SK-N-SH (cell line): ENCODE results near the gene GDI2. TPM values are rescaled to one million over a fixed set of nuclear protein-coding genes. Genes with fewer than 3 reads are reported as not detected.

ENCODE experiments used
- CTCF ChIA-PET: fragments of 300-600, 350-600 bp; formaldehyde crosslinking; extraction: SDS; loops from one replicate; lab custom pipeline; 2021; lab: Yijun Ruan, JAX
- POLR2A ChIA-PET: fragments of 350-600 bp; sonication (Branson Sonifier 250); formaldehyde crosslinking; extraction: SDS; loops from one replicate; lab custom pipeline; 2020; ENCODE audit warnings: antibody characterized with exemption, inconsistent platforms; lab: Yijun Ruan, JAX
- DNase-seq: peaks from one replicate; pipeline ENCODE4 v3.0.0; 2012
- H2AFZ ChIP-seq: fragments of 200-600 bp; sonication (generic); 2 replicates; pipeline ENCODE4 v1.8.1; 2016; ENCODE audit warnings: antibody characterized with exemption, mild to moderate bottlenecking, low read depth
- H3F3A ChIP-seq: fragments of 200-600 bp; sonication (generic); replicated peaks from 2 replicates; pipeline ENCODE3; 2016; ENCODE audit warnings: antibody characterized with exemption, mild to moderate bottlenecking; ENCODE audit not compliant: insufficient read depth
- H3K27ac ChIP-seq, 2 experiments: fragments of 200-500 bp in 1 of 2; fragments of 200-600 bp in 1 of 2; sonication (Bioruptor generic) in 1 of 2; sonication (generic), shearing (Covaris generic) in 1 of 2; 2 replicates each; pipeline versions ENCODE4 v1.5.1 to v1.6.1; 2014 to 2016; ENCODE audit warnings: low read depth in 2 of 2, inconsistent platforms in 1 of 2, low read length in 1 of 2, mild to moderate bottlenecking in 1 of 2, mixed read lengths in 1 of 2
- H3K27me3 ChIP-seq: fragments of 200-600 bp; sonication (generic), shearing (Covaris generic); 2 replicates; pipeline ENCODE4 v1.6.1; 2016; ENCODE audit warnings: mixed run types; ENCODE audit not compliant: insufficient read depth
- H3K36me3 ChIP-seq, 2 experiments: fragments of 200-500 bp in 1 of 2; fragments of 200-600 bp in 1 of 2; sonication (Bioruptor generic) in 1 of 2; sonication (generic) in 1 of 2; replicated peaks in 1 of 2; 2 replicates each; pipeline versions ENCODE3 to v1.5.1; 2014 to 2016; ENCODE audit warnings: low read length in 1 of 2, mild to moderate bottlenecking in 1 of 2; ENCODE audit not compliant: insufficient read depth in 2 of 2, control insufficient read depth in 1 of 2
- H3K4me1 ChIP-seq, 2 experiments: fragments of 200-500 bp in 1 of 2; fragments of 200-600 bp in 1 of 2; sonication (Bioruptor generic) in 1 of 2; sonication (generic), shearing (Covaris generic) in 1 of 2; 2 replicates each; pipeline versions ENCODE4 v1.5.1 to v1.6.1; 2014 to 2016; ENCODE audit warnings: low read depth in 1 of 2, low read length in 1 of 2, mixed run types in 1 of 2; ENCODE audit not compliant: insufficient read depth in 2 of 2, control insufficient read depth in 1 of 2
- H3K4me2 ChIP-seq: fragments of 200-600 bp; sonication (generic), shearing (Covaris generic); 2 replicates; pipeline ENCODE4 v1.6.1; 2017; ENCODE audit warnings: mixed run types
- H3K4me3 ChIP-seq, 2 experiments: fragments of 200-500 bp in 1 of 2; fragments of 200-600 bp in 1 of 2; sonication (Bioruptor generic) in 1 of 2; sonication (generic), shearing (Covaris generic) in 1 of 2; 2 replicates each; pipeline versions ENCODE4 v1.5.1 to v1.8.1; 2014 to 2016; ENCODE audit warnings: low read depth in 2 of 2, inconsistent platforms in 1 of 2, low read length in 1 of 2, mild to moderate bottlenecking in 1 of 2, mixed read lengths in 1 of 2, moderate library complexity in 1 of 2
- H3K79me2 ChIP-seq: fragments of 200-600 bp; sonication (generic); 2 replicates; pipeline ENCODE4 v1.8.1; 2017; ENCODE audit warnings: mild to moderate bottlenecking; ENCODE audit not compliant: insufficient read depth
- H3K9ac ChIP-seq: fragments of 200-600 bp; sonication (generic); 2 replicates; pipeline ENCODE4 v1.6.1; 2017; ENCODE audit warnings: mixed run types
- H3K9me2 ChIP-seq: fragments of 200-600 bp; sonication (generic); 2 replicates; pipeline ENCODE4 v1.6.1; 2017; ENCODE audit warnings: mixed run types
- H3K9me3 ChIP-seq: fragments of 200-600 bp; sonication (generic); 2 replicates; pipeline ENCODE4 v1.6.1; 2017; ENCODE audit warnings: mixed run types, mild to moderate bottlenecking, moderate library complexity
- H4K20me1 ChIP-seq: fragments of 200-600 bp; sonication (generic); 2 replicates; pipeline ENCODE4 v1.6.1; 2017; ENCODE audit warnings: mild to moderate bottlenecking, mixed run types; ENCODE audit not compliant: insufficient read depth
- ELF1 ChIP-seq: IDR thresholded peaks from 2 replicates; pipeline ENCODE4 v1.4.0; 2012
- EP300 ChIP-seq, 2 experiments: IDR thresholded peaks; 2 replicates each; pipeline versions ENCODE4 v1.4.0 to v1.6.1; 2012; ENCODE audit warnings: borderline replicate concordance in 1 of 2, low read depth in 1 of 2, low read length in 1 of 2
- FOXJ3 ChIP-seq: sonication (generic); formaldehyde crosslinking; IDR thresholded peaks from 2 replicates; pipeline ENCODE4 v1.5.1; 2020; ENCODE audit warnings: mild to moderate bottlenecking, missing genetic modification reagents
- MEF2A ChIP-seq: IDR thresholded peaks from 2 replicates; pipeline ENCODE4 v1.4.0; 2012; ENCODE audit warnings: low read depth, borderline replicate concordance
- RAD21 ChIP-seq: IDR thresholded peaks from 2 replicates; pipeline ENCODE4 v1.6.1; 2012; ENCODE audit warnings: mild to moderate bottlenecking, low read length
- SIN3A ChIP-seq: IDR thresholded peaks from 2 replicates; pipeline ENCODE4 v1.6.1; 2012; ENCODE audit warnings: low read depth, mild to moderate bottlenecking, low read length, moderate library complexity, borderline replicate concordance
- SMC3 ChIP-seq: IDR thresholded peaks from 2 replicates; pipeline ENCODE4 v1.6.1; 2012; ENCODE audit warnings: low read depth, low read length, improper control_type of control experiment
- TEAD4 ChIP-seq: IDR thresholded peaks from 2 replicates; pipeline ENCODE4 v1.4.0; 2012; ENCODE audit warnings: mild to moderate bottlenecking, borderline replicate concordance; ENCODE audit not compliant: insufficient read depth
- WGBS: methylation state at CpG from one replicate; pipeline ENCODE4 v1.1.6; 2017; ENCODE audit warnings: low lambda C conversion rate; 5-methylcytosine and 5-hydroxymethylcytosine counted together
- polyA plus RNA-seq, 3 experiments: library from polyadenylated mRNA; depleted of rRNA; stranded (reverse); fragments of >200 nt; gene quantifications; 2 replicates each; pipeline ENCODE4 v1.2.3, GENCODE V29; 2012
- TF ChIP-seq, protein P1 (sequence below): fragments of 150-350 bp; IDR thresholded peaks from 2 replicates; pipeline ENCODE4 v1.6.1; 2016; ENCODE audit warnings: mild to moderate bottlenecking, low read depth, low read length
- TF ChIP-seq, protein P2 (sequence below): IDR thresholded peaks from 2 replicates; pipeline ENCODE4 v1.4.0; 2012; ENCODE audit warnings: low read depth, borderline replicate concordance
- TF ChIP-seq, protein P3 (sequence below): IDR thresholded peaks from 2 replicates; pipeline ENCODE4 v1.4.0; 2012; ENCODE audit warnings: low read depth, borderline replicate concordance
- TF ChIP-seq, protein P4 (sequence below): fragments of 200-600 bp; sonication (generic); IDR thresholded peaks from 2 replicates; pipeline ENCODE4 v1.6.1; 2017; ENCODE audit warnings: antibody characterized with exemption, mild to moderate bottlenecking, moderate library complexity

GDI2 gene
- polyA plus RNA-seq, 1 of the 3 experiments (the other 2 are of a cell fraction): 94.3 TPM

DNA sequence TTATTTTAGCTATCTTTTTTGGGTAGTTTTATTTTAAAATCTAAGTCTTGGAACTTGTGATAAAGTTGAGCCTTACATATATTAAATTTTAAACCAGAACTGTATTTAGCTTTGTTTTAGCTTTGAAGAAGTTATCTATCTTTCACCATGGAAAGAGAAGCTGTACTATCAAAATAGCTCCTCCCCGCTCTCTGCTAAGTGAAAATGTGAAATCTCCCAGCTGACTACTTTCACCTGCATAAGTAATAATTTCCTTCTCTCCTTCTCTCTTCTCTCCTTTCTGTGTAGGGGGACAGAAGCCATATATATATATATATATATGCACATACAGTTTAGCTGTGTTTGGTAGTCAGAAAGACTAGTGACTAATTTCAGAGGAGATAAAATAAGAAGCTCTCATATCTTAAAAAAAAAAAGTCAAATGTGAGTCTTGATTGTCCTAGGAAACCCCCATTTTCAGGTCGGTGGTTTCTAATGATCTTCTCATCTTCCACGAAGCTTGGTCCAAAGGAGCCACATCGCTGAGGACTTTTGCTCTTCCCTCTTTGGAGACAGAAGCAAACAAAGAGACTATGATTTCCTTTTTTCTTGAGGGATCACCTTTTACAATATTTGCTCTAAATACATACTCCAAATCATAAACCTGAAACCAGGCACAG lies 30.6 kb upstream of the GDI2 start:
- H3K27ac ChIP-seq: no peak overlapping the region
- H3K9ac ChIP-seq: no peak overlapping the region
- H3K36me3 ChIP-seq: no peaks in the 10 kb centered on the region
- POLR2A ChIA-PET: interaction anchor here (1.1 kb wide), 1 partner anchor 30 kb away, joined by 4 read pairs; no protein-coding TSS in a partner anchor
- no peaks in the 10 kb centered on the region for H3K79me2 ChIP-seq
- CTCF ChIA-PET: interaction anchor here (1.5 to 1.6 kb wide), 2 partner anchors 25 to 180 kb away, joined by 3 to 4 read pairs; no protein-coding TSS in a partner anchor
- H3K4me3 ChIP-seq: no peak overlapping the region
- TF ChIP-seq, protein P1, sequence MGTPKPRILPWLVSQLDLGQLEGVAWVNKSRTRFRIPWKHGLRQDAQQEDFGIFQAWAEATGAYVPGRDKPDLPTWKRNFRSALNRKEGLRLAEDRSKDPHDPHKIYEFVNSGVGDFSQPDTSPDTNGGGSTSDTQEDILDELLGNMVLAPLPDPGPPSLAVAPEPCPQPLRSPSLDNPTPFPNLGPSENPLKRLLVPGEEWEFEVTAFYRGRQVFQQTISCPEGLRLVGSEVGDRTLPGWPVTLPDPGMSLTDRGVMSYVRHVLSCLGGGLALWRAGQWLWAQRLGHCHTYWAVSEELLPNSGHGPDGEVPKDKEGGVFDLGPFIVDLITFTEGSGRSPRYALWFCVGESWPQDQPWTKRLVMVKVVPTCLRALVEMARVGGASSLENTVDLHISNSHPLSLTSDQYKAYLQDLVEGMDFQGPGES: no peak
- TF ChIP-seq TEAD4: no peak
- TF ChIP-seq, protein P2, sequence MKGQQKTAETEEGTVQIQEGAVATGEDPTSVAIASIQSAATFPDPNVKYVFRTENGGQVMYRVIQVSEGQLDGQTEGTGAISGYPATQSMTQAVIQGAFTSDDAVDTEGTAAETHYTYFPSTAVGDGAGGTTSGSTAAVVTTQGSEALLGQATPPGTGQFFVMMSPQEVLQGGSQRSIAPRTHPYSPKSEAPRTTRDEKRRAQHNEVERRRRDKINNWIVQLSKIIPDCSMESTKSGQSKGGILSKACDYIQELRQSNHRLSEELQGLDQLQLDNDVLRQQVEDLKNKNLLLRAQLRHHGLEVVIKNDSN: no peak
- no peak for TF ChIP-seq EP300 (IDR thresholded peaks at IDR 0.05; ENCODE audit: borderline replicate concordance in 1 of 2, low read depth in 1 of 2, low read length in 1 of 2)
- TF ChIP-seq ELF1: no peak
- no peak for TF ChIP-seq SIN3A
- TF ChIP-seq SMC3: no peak
- TF ChIP-seq, protein P3, sequence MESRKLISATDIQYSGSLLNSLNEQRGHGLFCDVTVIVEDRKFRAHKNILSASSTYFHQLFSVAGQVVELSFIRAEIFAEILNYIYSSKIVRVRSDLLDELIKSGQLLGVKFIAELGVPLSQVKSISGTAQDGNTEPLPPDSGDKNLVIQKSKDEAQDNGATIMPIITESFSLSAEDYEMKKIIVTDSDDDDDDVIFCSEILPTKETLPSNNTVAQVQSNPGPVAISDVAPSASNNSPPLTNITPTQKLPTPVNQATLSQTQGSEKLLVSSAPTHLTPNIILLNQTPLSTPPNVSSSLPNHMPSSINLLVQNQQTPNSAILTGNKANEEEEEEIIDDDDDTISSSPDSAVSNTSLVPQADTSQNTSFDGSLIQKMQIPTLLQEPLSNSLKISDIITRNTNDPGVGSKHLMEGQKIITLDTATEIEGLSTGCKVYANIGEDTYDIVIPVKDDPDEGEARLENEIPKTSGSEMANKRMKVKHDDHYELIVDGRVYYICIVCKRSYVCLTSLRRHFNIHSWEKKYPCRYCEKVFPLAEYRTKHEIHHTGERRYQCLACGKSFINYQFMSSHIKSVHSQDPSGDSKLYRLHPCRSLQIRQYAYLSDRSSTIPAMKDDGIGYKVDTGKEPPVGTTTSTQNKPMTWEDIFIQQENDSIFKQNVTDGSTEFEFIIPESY: no peak
- no peak for TF ChIP-seq MEF2A
- no peak for TF ChIP-seq RAD21
- no peak for TF ChIP-seq FOXJ3 (CRISPR knock-in tag)
- TF ChIP-seq, protein P4, sequence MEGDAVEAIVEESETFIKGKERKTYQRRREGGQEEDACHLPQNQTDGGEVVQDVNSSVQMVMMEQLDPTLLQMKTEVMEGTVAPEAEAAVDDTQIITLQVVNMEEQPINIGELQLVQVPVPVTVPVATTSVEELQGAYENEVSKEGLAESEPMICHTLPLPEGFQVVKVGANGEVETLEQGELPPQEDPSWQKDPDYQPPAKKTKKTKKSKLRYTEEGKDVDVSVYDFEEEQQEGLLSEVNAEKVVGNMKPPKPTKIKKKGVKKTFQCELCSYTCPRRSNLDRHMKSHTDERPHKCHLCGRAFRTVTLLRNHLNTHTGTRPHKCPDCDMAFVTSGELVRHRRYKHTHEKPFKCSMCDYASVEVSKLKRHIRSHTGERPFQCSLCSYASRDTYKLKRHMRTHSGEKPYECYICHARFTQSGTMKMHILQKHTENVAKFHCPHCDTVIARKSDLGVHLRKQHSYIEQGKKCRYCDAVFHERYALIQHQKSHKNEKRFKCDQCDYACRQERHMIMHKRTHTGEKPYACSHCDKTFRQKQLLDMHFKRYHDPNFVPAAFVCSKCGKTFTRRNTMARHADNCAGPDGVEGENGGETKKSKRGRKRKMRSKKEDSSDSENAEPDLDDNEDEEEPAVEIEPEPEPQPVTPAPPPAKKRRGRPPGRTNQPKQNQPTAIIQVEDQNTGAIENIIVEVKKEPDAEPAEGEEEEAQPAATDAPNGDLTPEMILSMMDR: no peak
- no peak for DNase-seq
- no peaks in the 10 kb centered on the region; a peak in 1 of 4 replicates for H3K4me1 ChIP-seq
- no peaks in the 10 kb centered on the region for H4K20me1 ChIP-seq
- no peaks in the 10 kb centered on the region for H3F3A ChIP-seq
- WGBS: 73% methylated on average over 4 of the region's 4 CpGs
- no peak overlapping the region for H2AFZ ChIP-seq
- H3K27me3 ChIP-seq: no peaks in the 10 kb centered on the region
- H3K9me2 ChIP-seq: no peaks in the 10 kb centered on the region
- no peak overlapping the region for H3K4me2 ChIP-seq
- no peaks in the 10 kb centered on the region for H3K9me3 ChIP-seq
